Osteocyte (in vitro differentiated cells): ENCODE results near the gene IKZF3. TPM values are rescaled to one million over a fixed set of nuclear protein-coding genes. Genes with fewer than 3 reads are reported as not detected.
"Not testable (repeated sequence)": the region's sequence is repeated elsewhere in the genome, so short reads cannot be mapped to it uniquely, and the experiment has no call there.

Source experiments
- DNase-seq: peaks from one replicate; pipeline ENCODE4 v3.0.0; 2021; ENCODE audit warnings: mixed read lengths; ENCODE audit not compliant: unreplicated experiment; ENCODE audit errors: extremely low spot score
- H3K27ac Mint-ChIP-seq: one replicate; pipeline ENCODE4 v1.8.0; 2021; ENCODE audit warnings: mild to moderate bottlenecking, mixed read lengths; ENCODE audit not compliant: unreplicated experiment
- H3K27me3 Mint-ChIP-seq: one replicate; pipeline ENCODE4 v1.8.0; 2021; ENCODE audit warnings: mixed read lengths; ENCODE audit not compliant: unreplicated experiment
- H3K36me3 Mint-ChIP-seq: one replicate; pipeline ENCODE4 v1.8.0; 2021; ENCODE audit warnings: mixed read lengths; ENCODE audit not compliant: unreplicated experiment
- H3K4me1 Mint-ChIP-seq: one replicate; pipeline ENCODE4 v1.8.0; 2021; ENCODE audit warnings: mixed read lengths; ENCODE audit not compliant: unreplicated experiment
- H3K4me3 Mint-ChIP-seq: one replicate; pipeline ENCODE4 v1.8.0; 2021; ENCODE audit warnings: mild to moderate bottlenecking, moderate library complexity, mixed read lengths; ENCODE audit not compliant: unreplicated experiment
- H3K9me3 Mint-ChIP-seq: one replicate; pipeline ENCODE4 v1.8.0; 2021; ENCODE audit warnings: mixed read lengths; ENCODE audit not compliant: unreplicated experiment
- CTCF ChIP-seq: fragments of 200-600 bp; sonication (generic); IDR thresholded peaks from 2 replicates; pipeline ENCODE4 v1.5.0; 2021; ENCODE audit warnings: antibody characterized with exemption, mild to moderate bottlenecking, moderate library complexity
- total RNA-seq: library from RNA; stranded (reverse); gene quantifications from 2 replicates; pipeline ENCODE4 v1.2.1, GENCODE V29; 2021

IKZF3 gene
- total RNA-seq, 1 donor from 2014 or later: not detected

- Mint-ChIP-seq H3K36me3 (no peaks in the 10 kb centered on the region), H3K4me1 (peaks cover 16% of the 10 kb centered on the region), H3K27ac (no peak overlapping the region), H3K9me3 (no peaks in the 10 kb centered on the region), H3K4me3 (peak overlapping the region; percentile 66), H3K27me3 (peaks cover 10% of the 10 kb centered on the region)
- DNase-seq: no peak
- TF ChIP-seq CTCF: no peak
Measured at GRCh38 chr17:39752241-39752881, 111.8 kb downstream of the IKZF3 start.

GRCh38 chr17:39751637-39752036, 112.5 kb downstream of the IKZF3 start:
- H3K4me1 Mint-ChIP-seq: peaks cover 16% of the 10 kb centered on the region

GRCh38 chr17:39751016-39751543, 113.0 kb downstream of the IKZF3 start:
- Mint-ChIP-seq H3K4me3 (no peak overlapping the region), H3K4me1 (peaks cover 16% of the 10 kb centered on the region), H3K27me3 (peaks cover under 1% of the 10 kb centered on the region), H3K9me3 (no peaks in the 10 kb centered on the region), H3K36me3 (no peaks in the 10 kb centered on the region), H3K27ac (no peak overlapping the region)
- no peak for TF ChIP-seq CTCF
- no peak for DNase-seq

More at GRCh38 chr17:39751637-39752036, 112.5 kb downstream of the IKZF3 start:
- no peak for DNase-seq
- no peak overlapping the region for H3K27ac Mint-ChIP-seq
- H3K27me3 Mint-ChIP-seq: peaks cover 5% of the 10 kb centered on the region
- no peak overlapping the region for H3K4me3 Mint-ChIP-seq
- no peaks in the 10 kb centered on the region for H3K36me3 Mint-ChIP-seq
- TF ChIP-seq CTCF: no peak
- no peaks in the 10 kb centered on the region for H3K9me3 Mint-ChIP-seq

GRCh38 chr17:39750131-39751015, 113.7 kb downstream of the IKZF3 start:
- Mint-ChIP-seq H3K9me3 (no peaks in the 10 kb centered on the region), H3K27ac (no peak overlapping the region), H3K4me3 (no peak overlapping the region), H3K4me1 (peaks cover 16% of the 10 kb centered on the region), H3K36me3 (no peaks in the 10 kb centered on the region), H3K27me3 (no peaks in the 10 kb centered on the region)
- TF ChIP-seq CTCF: no peak
- DNase-seq: no peak

GRCh38 chr17:39748444-39749034, 115.6 kb downstream of the IKZF3 start:
- not testable (repeated sequence) for H3K27ac Mint-ChIP-seq, H3K27me3 Mint-ChIP-seq, H3K36me3 Mint-ChIP-seq, H3K9me3 Mint-ChIP-seq, DNase-seq, H3K4me3 Mint-ChIP-seq
- peaks cover 15% of the 10 kb centered on the region for H3K4me1 Mint-ChIP-seq
